GM21423 (cell line): Measurements from ENCODE around the gene ACTL9.

ENCODE experiments used
- ATAC-seq: cut with Tn5 transposase; IDR thresholded peaks from one replicate; pipeline ENCODE4 v1.9.1; 2021; ENCODE audit warnings: mild to moderate bottlenecking, moderate library complexity; ENCODE audit not compliant: unreplicated experiment

Gene ACTL9

GRCh38 chr19:8688930-8689329 is 9.7 kb downstream of the ACTL9 start:
- no peak for ATAC-seq

- ATAC-seq: no peak
Observed at GRCh38 chr19:8686549-8686948, 12.0 kb downstream of the ACTL9 start.

GRCh38 chr19:8684001-8684902 is 14.3 kb downstream of the ACTL9 start:
- no peak for ATAC-seq

GRCh38 chr19:8682931-8683330 is 15.7 kb downstream of the ACTL9 start:
- ATAC-seq: no peak

- no peak for ATAC-seq
Observed at GRCh38 chr19:8682472-8682871, 16.1 kb downstream of the ACTL9 start.

GRCh38 chr19:8681345-8682029 is 17.1 kb downstream of the ACTL9 start:
- no peak for ATAC-seq

- no peak for ATAC-seq
Observed at GRCh38 chr19:8680676-8681344, 17.8 kb downstream of the ACTL9 start.

- ATAC-seq: no peak
Observed at GRCh38 chr19:8678244-8678807, 20.3 kb downstream of the ACTL9 start.

GRCh38 chr19:8675066-8675465 is 23.5 kb downstream of the ACTL9 start:
- ATAC-seq: no peak

GRCh38 chr19:8673276-8673891 is 25.2 kb downstream of the ACTL9 start:
- no peak for ATAC-seq

GRCh38 chr19:8666814-8667405 is 31.7 kb downstream of the ACTL9 start:
- no peak for ATAC-seq

GRCh38 chr19:8665468-8666213 is 33.0 kb downstream of the ACTL9 start:
- ATAC-seq: no peak

- no peak for ATAC-seq
Observed at GRCh38 chr19:8664671-8665057, 33.9 kb downstream of the ACTL9 start.

GRCh38 chr19:8663920-8664670 is 34.5 kb downstream of the ACTL9 start:
- ATAC-seq: no peak

GRCh38 chr19:8662263-8662662 is 36.3 kb downstream of the ACTL9 start:
- no peak for ATAC-seq

- no peak for ATAC-seq
Observed at GRCh38 chr19:8659905-8660304, 38.7 kb downstream of the ACTL9 start.

- no peak for ATAC-seq
Observed at GRCh38 chr19:8657869-8658268, 40.7 kb downstream of the ACTL9 start.

GRCh38 chr19:8655340-8655709 is 43.3 kb downstream of the ACTL9 start:
- ATAC-seq: no peak
